ENCODE data around the gene KIAA0040. TPM values are rescaled to one million over a fixed set of nuclear protein-coding genes. Genes with fewer than 3 reads are reported as not detected.
"Not testable (repeated sequence)": the region's sequence is repeated elsewhere in the genome, so short reads cannot be mapped to it uniquely, and the experiment has no call there.

Gene KIAA0040
- total RNA-seq, 1 experiment from 2014 or later: not detected

DNA sequence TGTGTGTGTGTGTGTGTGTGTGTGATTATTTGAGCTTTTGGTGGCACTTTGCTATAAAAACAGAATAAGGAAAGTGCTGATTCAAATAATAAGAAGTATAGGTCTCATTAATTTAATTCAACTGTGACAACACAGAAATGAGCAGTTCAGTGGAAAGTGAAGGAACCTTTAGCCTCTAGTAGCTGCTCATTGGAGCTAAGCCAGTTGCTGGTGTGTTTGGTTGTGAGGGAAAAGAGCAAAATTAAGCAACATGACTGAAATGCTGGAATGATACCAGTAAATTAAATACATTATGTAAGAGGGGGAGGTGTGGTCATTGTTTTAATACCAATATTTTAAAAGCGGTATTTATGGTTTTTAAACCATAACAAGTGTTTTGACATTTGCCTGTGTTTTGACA lies 55.2 kb downstream of the KIAA0040 start:
- DNase-seq (ENCODE audit: low read depth): no peak

DNA sequence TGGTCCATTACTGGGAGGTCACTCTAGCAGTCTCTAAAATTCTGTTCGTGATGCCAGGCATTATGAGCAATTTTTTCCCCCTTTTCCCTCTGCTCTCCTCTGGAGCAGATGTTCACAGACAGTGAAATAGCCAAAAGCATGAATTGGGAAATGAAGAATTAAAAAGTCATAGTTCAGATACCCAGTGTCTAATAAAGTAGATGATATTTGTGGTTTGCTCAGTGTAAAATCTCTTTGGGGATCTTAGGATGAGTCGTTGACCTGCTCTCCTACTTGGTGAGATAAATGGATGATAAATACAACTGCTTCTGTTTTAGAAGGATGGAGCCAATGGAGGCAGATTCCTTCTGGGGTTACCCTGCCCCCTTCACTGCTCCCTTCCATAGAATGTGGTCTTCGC lies 56.3 kb downstream of the KIAA0040 start:
- DNase-seq (ENCODE audit: low read depth): no peak

DNA sequence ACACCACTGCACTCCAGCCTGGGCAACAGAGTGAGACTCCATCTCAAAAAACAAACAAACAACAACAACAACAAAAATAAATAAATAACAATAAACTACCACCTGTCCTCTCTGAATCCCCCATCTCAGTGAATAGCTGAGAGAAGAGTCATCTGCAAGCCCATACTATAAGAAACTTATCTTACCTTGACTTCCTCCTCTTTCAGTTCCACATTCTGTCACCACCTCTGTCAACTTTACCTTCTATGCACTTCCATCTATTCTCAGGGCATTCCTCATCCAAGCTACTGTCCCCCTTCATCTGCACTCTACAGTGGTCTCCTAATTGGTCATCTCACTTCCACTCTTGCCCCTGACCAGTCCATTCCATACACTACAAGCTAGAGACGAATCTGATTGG lies 58.1 kb downstream of the KIAA0040 start:
- no peak for DNase-seq (ENCODE audit: low read depth)

DNA sequence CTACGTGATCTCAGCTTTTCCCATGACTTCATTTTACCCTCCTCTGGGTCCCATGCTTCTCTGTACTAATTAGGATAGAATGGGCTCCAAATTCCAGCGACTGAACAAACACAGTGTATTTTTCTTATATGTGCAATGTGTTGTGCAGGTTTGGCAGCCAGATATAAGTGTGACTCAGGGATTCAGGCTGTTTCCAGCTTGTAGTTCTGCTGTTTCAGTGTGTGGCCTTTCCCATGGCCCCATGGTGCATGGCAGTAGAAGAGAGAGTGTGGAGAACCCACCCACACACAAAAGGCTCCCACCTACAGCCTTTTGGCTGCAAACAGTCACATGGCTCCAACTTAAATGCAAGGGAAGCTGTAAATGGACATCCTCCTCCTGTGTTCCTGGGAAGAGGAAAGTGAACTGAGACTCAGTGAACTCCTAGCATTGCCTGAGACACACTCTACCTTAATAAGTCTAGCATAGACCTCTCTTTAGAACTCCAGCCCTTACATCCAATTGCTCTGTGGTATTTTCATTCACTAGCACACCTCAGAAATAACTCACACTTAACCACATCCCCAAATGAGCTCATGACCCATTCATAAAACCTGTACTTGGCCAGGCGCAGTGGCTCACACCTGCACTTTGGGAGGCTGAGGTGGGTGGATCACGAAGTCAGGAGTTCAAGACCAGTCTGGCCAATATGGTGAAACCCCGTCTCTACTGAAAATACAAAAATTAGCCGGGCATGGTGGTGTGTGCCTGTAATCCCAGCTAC lies 58.7 kb downstream of the KIAA0040 start:
- DNase-seq (ENCODE audit: low read depth): no peak

DNA sequence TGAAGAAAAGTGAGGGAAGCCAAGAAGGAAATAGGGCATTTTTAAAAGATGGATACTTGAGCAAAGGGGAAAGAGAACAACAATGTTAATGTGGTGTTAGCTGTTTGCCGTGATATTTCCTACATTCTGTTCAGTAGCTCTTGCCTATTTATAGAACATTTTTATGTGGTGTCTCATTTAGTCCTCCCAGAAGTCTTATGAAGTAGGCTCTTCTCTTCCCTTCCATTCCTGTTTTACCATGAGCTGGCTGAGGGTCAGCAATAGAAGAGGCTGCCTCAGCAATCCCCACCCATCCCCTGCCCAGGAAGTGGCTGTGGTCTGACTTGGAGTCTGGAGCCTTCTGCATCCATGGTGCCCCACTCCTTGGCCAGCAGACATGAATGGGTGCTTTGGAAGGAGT lies 60.1 kb downstream of the KIAA0040 start:
- no peak for DNase-seq (ENCODE audit: low read depth)

DNA sequence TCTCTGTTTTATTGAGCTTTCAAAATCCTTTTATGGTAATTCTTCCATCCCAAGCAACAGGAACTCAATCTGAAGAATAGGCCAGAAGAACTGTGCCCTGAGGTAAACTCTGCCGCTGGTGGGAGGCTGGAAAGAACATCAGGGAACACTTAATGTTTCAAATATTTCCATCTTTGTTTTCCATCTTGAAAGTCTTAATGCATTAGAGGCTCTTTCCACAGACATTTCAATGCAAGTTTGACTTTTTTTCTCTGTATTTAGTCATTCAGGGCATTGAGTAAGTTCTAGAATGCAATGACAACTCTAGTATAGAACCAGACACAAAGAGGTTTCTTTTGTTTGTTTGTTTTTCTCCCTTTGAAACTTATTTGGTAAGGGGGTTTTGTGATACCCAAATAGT lies 61.5 kb downstream of the KIAA0040 start:
- DNase-seq (ENCODE audit: low read depth): no peak

DNA sequence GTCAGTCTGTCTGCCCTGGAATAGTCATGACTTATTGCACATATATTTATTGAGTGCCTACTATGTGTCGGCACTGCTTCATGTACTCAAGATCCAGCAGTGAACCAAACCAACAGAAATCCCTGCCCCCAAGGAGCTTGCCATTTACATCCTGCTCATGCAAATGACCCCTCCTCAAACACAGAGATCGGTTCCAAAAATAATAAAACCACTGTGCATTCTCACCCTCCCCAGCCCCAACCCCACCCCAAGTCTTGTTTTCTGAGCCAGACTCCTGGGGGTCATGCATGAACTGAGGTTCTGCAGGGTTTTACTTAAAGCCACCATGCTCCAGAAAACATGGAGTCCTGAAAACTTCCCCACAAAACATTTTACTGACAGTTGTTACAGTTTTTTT lies 61.9 kb downstream of the KIAA0040 start:
- no peak for DNase-seq (ENCODE audit: low read depth)

DNA sequence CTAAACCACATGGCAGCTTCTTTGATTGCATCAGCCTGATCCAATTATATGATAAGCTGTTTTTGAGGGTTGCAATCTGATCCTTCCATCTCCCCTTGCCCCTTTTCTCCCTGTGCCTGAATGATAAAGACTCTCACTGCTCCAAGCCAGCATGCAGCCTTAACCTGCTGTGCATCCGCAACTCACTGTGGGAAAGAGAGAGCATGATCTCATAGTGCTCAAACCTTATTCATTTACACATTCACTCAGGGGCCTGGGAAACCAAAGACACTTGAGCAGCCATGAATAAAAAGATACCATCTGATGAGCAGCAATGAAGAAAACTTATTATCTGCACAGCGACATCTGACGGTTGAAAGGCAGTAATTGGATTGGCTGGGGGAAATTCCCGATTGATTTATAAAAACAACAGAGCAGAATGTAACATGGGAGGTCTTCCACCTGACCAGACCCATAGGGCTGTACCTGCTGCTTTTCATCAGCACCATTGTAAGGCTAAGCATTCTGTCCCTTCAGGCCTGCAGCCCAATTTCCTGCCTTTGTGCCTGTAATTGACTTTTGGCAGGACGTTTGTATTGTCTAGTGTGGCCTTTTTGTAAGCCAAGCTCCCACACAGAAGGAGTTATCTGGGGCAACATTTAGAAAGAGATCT lies 62.5 kb downstream of the KIAA0040 start:
- no peak for DNase-seq (ENCODE audit: low read depth)

DNA sequence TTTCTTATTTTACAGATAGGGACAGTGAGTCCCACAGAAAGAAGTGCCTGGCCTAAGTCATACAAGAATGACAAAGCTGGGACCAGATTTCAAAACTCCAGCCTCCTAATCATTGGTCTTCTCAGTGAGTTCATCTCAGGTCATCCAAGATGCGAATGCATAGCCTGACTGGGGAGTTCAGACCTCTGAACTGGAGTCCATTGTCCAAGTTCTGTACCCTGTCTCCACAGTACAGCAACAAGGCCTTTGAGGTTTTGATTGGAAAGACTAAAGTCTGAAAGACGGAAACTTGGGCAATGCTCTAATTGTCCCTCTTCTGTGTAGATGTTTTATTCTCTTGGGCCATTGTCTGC lies 63.0 kb downstream of the KIAA0040 start:
- DNase-seq (ENCODE audit: low read depth): no peak

DNA sequence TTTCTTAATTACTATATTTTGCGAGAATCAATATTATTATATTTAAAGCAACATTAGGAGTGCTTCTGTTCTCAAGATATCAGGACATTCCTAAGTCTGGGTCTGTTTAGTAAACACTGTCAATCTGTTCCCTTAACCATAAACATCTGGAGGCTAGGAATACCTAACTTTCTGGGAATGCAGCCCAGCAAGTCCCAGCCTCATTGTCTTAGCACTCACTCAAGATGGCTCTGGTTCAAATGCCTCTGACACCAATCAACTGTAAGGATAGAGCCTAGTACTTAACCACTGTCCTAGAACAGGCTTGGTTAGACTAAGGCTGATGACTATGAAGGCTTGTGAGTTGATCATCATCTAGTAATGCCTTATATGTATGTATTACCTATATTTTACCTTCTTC lies 63.4 kb downstream of the KIAA0040 start:
- DNase-seq (ENCODE audit: low read depth): no peak

DNA sequence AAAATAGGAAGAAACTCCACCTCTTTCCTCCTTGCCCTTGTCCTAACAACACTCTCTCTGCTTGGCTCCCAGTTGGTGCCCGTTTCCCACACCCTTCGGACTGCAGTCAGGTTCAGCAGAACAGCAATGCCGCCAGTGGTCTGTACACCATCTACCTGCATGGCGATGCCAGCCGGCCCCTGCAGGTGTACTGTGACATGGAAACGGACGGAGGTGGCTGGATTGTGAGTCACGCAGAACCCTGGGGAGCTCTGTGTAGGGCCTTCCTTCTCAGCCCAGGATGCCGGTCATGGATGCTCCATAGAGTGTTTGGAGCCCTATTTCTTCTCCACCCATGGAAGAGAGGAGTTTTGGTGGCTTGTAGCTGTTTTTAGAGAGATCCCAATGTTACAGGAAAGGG lies 64.1 kb downstream of the KIAA0040 start:
- DNase-seq (ENCODE audit: low read depth): no peak

DNA sequence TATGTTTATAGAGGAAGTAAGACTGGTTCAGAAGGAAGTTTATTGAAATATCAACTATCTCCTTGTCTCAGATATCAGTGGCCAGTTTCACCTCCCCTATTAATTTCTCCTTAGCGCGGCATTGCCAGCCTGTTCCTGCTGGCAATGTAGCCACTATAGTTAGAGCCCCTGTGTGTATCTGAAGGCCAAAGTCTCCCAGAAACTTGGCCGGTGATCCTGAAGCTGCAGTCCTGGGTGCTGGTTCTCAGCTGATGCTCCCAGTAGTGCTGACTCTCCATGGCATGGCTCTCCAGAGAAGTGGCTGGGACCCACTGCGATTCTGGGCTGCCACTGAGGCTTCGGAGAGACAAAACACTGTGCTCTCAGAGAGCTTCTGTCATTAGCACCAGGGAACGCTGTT lies 65.0 kb downstream of the KIAA0040 start:
- no peak for DNase-seq (ENCODE audit: low read depth)

DNA sequence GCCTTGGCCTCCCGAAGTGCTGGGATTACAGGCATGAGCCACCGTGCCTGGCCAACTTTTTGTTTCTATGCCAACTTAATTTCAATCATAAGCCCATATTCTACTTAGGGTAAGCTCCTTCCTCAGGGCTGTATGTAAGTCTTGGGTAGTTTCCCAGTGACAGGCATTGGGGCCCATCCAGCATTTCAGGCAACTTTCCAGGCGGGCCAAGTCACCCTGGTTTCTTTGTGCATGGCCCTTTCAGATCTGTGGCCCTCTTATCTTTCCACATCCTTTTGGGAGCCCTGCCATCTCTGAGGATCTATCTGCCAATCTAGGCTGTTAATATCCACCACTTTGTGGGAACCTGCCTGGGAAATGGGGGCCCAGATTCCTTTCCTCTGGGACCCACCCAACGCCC lies 66.2 kb downstream of the KIAA0040 start:
- no peak for DNase-seq (ENCODE audit: low read depth)

DNA sequence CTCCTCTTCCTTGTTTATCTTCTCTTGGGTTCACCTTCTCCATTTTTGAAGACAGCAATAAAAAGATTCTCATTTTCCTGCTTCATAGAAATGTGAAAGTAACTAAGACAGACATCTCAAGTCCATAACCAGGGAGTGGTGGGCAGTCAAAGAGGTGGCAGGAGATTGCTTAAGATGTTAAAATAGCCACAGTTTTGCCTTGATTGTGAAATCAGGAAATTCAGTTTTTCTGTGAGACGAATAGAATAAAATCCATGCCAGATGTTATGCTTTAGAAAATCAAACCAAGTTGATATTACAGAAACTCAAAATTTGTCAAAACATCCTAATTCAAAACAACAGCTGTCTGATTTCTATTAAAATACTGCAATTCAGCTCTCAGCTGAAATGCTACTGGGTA lies 67.7 kb downstream of the KIAA0040 start:
- no peak for DNase-seq (ENCODE audit: low read depth)

DNA sequence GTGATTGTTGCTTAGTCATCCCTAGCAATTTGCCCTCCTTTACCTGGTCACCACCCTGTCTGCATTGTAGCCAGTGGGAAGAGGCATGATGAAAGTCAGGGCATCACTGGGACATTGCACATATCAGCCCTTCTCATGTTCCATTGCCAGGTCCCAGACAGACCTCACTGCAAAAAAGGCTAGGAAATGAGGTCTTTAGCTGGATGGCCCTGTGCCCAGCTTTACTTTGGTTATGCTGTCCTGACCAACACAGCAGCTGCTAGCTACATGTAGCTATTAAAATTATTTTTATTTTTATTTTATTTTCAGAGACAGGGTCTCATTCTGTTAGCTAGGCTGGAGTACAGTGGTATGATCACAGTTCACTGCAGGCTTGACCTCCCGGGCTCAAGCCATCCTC lies 72.1 kb downstream of the KIAA0040 start:
- no peak for DNase-seq (ENCODE audit: low read depth)

DNA sequence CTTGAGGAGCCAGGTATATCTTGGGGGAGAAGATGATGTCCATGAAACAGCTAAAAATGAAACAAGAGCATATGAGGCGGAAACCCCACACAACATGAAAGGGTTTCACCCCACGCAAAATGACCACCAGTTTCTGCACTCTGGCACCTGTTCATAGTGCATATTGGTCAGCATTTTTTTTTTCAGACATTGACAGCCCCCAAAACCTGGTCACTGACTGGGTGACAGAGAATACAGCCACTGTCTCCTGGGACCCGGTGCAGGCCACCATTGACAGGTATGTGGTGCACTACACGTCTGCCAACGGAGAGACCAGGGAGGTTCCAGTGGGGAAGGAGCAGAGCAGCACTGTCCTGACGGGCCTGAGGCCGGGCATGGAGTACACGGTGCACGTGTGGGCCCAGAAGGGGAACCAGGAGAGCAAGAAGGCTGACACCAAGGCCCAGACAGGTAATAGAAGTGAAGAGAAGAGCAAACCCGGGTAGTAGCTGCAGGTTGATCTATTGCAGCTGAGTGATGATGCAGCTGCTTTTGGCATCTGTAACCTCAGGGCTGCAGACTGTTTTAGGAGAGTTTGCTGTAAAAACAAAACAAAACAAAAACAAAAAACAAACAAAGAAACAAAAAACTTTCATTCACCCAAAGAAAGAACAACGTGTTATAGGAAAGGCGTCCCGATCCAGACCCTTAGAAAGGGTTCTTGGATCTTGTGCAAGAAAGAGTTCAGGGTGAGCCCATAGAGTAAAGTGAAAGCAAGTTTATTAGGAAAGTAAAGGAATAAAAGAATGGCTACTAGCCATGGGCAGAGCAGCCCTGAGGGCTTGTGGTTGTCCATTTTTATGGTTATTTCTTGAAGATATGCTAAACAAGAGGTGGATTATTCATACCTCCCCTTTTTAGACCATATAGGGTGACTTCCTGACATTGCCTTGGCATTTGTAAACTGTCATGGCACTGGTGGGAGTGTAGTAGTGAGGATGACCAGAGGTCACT lies 73.9 kb downstream of the KIAA0040 start:
- no peak for DNase-seq (ENCODE audit: low read depth)

DNA sequence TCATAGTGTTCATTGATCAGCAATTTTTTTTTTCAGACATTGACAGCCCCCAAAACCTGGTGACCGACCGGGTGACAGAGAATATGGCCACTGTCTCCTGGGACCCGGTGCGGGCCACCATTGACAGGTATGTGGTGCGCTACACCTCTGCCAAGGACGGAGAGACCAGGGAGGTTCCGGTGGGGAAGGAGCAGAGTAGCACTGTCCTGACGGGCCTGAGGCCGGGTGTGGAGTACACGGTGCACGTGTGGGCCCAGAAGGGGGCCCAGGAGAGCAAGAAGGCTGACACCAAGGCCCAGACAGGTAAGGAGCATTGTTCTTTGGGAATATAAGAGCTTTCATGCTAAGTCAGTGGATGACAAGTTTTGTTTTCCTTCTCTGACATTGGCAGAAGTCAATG lies 75.7 kb downstream of the KIAA0040 start:
- no peak for DNase-seq (ENCODE audit: low read depth)

DNA sequence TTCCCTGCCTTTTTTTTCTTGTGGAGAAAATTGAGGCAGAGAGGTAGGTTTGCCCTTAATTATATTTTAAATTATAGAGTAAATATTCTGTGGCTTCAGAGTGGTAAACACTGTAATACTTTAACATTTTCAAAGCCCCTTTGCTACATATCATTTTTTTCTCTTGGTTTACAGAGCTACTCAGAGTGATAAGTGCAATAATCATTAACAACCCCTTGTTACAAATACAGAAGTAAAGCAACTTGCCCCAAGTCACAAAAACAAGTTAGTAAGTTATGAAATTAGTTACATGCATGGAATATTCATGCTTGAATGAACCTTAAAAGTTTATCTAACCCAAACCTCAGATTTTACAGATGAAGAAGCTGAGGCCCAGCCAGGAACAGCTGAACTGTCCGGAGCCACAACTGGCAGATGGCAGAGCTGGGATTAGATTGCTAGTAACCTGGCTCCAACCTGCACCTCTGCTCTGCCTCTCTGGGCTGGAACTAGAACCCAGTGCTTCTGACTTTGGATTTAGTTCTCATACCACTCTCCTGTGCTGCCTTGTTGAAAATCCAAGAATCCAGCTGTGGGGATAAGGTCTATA lies 76.3 kb downstream of the KIAA0040 start:
- no peak for DNase-seq (ENCODE audit: low read depth)

DNA sequence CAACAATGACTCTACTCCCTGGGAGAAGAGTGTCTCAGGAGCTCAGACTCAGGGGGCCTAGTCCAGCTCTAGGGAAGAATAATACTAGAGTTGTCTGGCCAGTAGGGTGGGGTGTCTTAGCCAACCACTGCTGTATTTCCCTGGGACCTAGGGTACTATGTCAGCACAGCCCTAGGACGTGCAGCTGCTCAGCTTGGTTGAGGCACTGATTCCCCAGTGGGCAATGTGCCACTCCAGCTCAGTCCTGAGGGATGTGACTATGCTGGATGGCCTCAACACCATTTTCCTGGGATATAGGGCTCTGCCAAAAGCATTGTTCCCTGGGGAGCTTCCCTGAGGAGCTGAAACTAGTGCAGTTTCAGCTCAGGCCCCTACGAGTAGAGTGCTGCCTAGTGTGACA lies 77.6 kb downstream of the KIAA0040 start:
- DNase-seq (ENCODE audit: low read depth): no peak

DNA sequence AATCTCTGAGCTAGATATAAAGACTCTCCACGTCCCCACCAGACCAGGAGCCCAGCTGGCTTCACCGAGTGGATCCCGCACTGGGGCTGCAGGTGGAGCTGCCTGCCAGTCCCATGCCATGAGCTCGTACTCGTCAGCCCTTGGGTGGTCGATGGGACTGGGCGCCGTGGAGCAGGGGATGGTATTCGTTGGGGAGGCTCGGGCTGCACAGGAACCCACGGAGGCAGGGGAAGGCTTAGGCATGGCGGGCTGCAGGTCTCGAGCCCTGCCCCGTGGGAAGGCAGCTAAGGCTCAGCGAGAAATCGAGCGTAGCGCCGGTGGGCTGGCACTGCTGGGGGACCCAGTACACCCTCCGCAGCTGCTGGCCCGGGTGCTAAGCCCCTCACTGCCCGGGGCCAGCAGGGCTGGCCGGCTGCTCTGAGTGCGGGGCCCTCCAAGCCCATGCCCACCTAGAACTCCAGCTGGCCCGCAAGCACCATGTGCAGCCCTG lies 84.2 kb downstream of the KIAA0040 start:
- DNase-seq (ENCODE audit: low read depth): not testable (repeated sequence)

Measured in LHCN-M2 (cell line).